D721Med (cell line): Measurements from ENCODE around the gene FIGNL2.

Source experiments
- DNase-seq: peaks from one replicate; pipeline ENCODE4 v3.0.0; 2011; ENCODE audit warnings: low spot score; ENCODE audit not compliant: insufficient read length
- FAIRE-seq: peaks from 2 replicates; lab custom pipeline; 2011; peaks lifted over from hg19 to GRCh38; lab: Jason Lieb, UNC
- CTCF ChIP-seq: IDR thresholded peaks from 2 replicates; pipeline ENCODE4 v1.5.1; 2012; ENCODE audit warnings: mild to moderate bottlenecking, control low read depth; ENCODE audit not compliant: insufficient read depth; ENCODE audit errors: missing control alignments

FIGNL2 gene

GRCh38 chr12:51777973-51778372 lies 70.5 kb downstream of the FIGNL2 start:
- no peak for FAIRE-seq
- no peak for DNase-seq

GRCh38 chr12:51777457-51777856 lies 71.1 kb downstream of the FIGNL2 start:
- TF ChIP-seq CTCF, result no peak
- DNase-seq (peak; percentile 74), FAIRE-seq (peak; percentile 72)

More at GRCh38 chr12:51777973-51778372, 70.5 kb downstream of the FIGNL2 start:
- no peak for TF ChIP-seq CTCF

GRCh38 chr12:51774933-51775332 lies 73.6 kb downstream of the FIGNL2 start:
- DNase-seq (no peak), FAIRE-seq (no peak)
- TF ChIP-seq CTCF, result no peak

GRCh38 chr12:51773145-51773869 lies 75.2 kb downstream of the FIGNL2 start:
- TF ChIP-seq CTCF, result no peak
- DNase-seq, result no peak
- FAIRE-seq, result no peak

GRCh38 chr12:51771008-51771407 lies 77.5 kb downstream of the FIGNL2 start:
- no peak for TF ChIP-seq CTCF
- DNase-seq, result no peak
- peak; percentile 32 for FAIRE-seq
